ENCODE data around the gene COL20A1. TPM values are rescaled to one million over a fixed set of nuclear protein-coding genes. Genes with fewer than 3 reads are reported as not detected.

The COL20A1 gene
- total and polyA plus RNA-seq, 7 donors = 0.07 TPM; not detected in 6

DNA sequence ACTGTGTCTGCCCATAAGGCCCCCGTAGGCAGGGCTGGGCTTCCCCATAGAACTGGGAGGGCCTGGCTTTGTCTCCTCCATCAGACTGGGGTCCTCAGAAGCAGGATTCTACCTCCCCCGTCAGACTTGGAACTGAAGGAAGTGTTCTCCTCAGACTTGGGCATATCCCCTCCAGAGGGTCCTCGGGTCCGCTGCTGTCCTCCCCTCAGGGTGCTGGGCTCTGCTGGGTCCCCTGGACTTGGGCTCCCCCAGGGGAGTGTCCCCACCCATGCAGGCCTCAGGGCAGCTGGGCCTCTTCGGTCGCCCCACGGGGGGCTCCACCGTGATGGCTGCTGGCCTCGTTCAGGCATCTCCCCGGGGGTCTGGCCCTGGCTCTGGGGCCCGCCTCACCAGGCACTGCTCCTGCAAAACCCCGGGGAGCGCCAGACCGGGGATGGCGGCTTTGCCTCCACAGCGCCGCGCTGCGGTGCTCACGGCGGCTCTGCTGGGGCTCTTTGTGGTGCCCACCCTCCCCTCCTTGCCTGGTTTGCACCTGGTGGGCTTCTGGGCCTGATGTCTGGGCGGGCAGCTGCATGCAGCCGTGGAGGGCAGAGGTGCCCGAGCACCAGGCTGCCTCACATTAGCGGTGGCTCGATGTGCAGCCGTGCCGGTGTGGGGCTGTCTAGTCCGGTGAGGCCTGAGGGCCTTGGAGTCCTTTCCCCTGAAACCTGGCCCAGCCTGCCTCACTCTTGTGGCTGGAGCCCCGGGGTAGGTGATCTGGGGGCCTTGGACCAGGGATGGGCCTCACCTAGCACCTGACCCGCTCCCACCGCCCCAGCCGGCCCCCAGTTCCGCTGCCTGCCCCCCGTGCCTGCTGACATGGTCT is 13.9 kb downstream of the COL20A1 start:
- Histone ChIP-seq H3K4me1 (no peaks in the 10 kb centered on the region), H3K9me3 (no peaks in the 10 kb centered on the region), H3K27me3 (peaks cover 11 to 55% (median 42%) of the 10 kb centered on the region in 3 donors), H3K27ac (no peak overlapping the region), H3K4me3 (no peak overlapping the region), H3K36me3 (no peaks in the 10 kb centered on the region)
- TF ChIP-seq, protein P1, sequence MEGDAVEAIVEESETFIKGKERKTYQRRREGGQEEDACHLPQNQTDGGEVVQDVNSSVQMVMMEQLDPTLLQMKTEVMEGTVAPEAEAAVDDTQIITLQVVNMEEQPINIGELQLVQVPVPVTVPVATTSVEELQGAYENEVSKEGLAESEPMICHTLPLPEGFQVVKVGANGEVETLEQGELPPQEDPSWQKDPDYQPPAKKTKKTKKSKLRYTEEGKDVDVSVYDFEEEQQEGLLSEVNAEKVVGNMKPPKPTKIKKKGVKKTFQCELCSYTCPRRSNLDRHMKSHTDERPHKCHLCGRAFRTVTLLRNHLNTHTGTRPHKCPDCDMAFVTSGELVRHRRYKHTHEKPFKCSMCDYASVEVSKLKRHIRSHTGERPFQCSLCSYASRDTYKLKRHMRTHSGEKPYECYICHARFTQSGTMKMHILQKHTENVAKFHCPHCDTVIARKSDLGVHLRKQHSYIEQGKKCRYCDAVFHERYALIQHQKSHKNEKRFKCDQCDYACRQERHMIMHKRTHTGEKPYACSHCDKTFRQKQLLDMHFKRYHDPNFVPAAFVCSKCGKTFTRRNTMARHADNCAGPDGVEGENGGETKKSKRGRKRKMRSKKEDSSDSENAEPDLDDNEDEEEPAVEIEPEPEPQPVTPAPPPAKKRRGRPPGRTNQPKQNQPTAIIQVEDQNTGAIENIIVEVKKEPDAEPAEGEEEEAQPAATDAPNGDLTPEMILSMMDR (IDR thresholded peaks at IDR 0.05) = no peak
- TF ChIP-seq EP300 (IDR thresholded peaks at IDR 0.05) (no peak), POLR2AphosphoS5 (IDR thresholded peaks at IDR 0.05) (no peak), POLR2A (IDR thresholded peaks at IDR 0.05) (no peak)
- no peak for DNase-seq
- intact Hi-C loops (cut with DNase I) = no loop called here
- WGBS, 2 donors = 85 to 86% methylated on average over 35 of the region's 35 CpGs

DNA sequence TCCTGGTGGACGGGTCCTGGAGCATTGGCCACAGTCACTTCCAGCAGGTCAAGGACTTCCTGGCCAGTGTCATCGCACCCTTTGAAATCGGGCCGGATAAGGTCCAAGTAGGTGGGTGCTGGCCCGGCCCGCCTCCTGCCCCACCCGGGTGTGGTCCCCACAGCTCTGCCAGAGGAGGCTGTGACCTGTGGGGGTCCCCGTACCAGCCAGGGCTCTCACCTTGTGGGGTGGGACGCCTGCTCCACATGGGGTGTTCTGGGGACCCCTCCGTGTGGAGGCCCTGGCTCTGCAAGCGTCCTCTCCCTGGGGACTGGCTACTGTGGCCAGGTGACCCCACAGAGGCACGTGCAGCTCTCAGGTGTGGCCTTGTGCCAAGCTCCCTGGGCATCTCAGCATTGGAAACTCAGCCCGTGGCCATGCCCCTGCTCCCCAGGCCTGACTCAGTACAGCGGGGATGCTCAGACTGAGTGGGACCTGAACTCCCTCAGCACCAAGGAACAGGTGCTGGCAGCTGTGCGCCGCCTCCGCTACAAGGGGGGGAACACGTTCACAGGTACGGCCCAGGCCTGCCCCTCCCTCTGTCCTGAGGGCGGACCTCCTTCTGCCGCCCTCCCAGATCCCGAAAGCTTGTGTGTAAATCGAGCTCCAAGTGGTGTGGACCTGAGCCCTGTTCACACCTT is 14.7 kb downstream of the COL20A1 start:
- WGBS, 2 donors = 43 to 74% methylated on average over 23 of the region's 23 CpGs
- no peak for DNase-seq
- H3K27me3 ChIP-seq = peaks cover 11 to 55% (median 42%) of the 10 kb centered on the region in 3 donors
- no peak overlapping the region for H3K4me3 ChIP-seq
- no peaks in the 10 kb centered on the region for H3K9me3 ChIP-seq
- no peak overlapping the region for H3K27ac ChIP-seq
- TF ChIP-seq POLR2AphosphoS5 (IDR thresholded peaks at IDR 0.05) = no peak
- TF ChIP-seq, protein P1 (IDR thresholded peaks at IDR 0.05) = no peak
- H3K4me1 ChIP-seq = no peaks in the 10 kb centered on the region
- no peaks in the 10 kb centered on the region for H3K36me3 ChIP-seq
- intact Hi-C loops (cut with DNase I) = no loop called here

DNA sequence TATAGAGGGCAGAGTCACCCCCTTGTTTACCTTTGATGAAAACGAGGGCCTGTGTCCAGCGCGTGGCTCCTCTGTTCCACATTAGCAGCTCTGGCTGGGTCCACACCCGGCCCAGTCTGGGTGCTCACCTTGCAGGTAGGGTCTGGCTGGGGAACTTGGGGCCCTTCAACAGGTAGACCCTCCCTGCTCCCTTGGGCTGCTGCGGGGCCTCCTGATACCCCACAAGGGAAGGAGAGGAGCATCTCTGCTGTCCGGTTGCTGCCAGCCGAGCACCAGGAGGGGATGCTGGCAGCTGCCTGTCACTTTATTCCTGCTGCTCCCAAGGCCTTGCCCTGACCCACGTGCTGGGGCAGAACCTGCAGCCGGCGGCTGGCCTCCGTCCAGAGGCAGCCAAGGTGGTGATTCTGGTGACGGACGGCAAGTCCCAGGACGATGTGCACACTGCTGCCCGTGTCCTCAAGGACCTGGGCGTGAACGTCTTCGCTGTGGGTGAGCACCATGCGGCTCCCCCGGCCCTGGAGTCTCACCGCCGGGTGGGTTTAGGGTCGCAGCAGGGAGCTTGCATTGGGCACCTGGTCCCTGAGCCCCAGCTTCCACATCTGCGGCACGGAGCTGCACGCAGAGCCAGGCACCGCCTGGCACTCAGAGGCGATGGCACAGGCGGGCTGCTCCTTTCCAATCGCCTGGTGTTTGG is 15.4 kb downstream of the COL20A1 start:
- 66 to 83% methylated on average over 30 of the region's 30 CpGs for WGBS, 2 donors
- intact Hi-C loops (cut with DNase I) = no loop called here
- Histone ChIP-seq H3K4me1 (no peaks in the 10 kb centered on the region), H3K9me3 (no peaks in the 10 kb centered on the region), H3K27ac (no peak overlapping the region), H3K27me3 (peaks cover 11 to 55% (median 42%) of the 10 kb centered on the region in 3 donors), H3K36me3 (no peaks in the 10 kb centered on the region), H3K4me3 (no peak overlapping the region)
- no peak for DNase-seq
- TF ChIP-seq EP300 (IDR thresholded peaks at IDR 0.05) = no peak

DNA sequence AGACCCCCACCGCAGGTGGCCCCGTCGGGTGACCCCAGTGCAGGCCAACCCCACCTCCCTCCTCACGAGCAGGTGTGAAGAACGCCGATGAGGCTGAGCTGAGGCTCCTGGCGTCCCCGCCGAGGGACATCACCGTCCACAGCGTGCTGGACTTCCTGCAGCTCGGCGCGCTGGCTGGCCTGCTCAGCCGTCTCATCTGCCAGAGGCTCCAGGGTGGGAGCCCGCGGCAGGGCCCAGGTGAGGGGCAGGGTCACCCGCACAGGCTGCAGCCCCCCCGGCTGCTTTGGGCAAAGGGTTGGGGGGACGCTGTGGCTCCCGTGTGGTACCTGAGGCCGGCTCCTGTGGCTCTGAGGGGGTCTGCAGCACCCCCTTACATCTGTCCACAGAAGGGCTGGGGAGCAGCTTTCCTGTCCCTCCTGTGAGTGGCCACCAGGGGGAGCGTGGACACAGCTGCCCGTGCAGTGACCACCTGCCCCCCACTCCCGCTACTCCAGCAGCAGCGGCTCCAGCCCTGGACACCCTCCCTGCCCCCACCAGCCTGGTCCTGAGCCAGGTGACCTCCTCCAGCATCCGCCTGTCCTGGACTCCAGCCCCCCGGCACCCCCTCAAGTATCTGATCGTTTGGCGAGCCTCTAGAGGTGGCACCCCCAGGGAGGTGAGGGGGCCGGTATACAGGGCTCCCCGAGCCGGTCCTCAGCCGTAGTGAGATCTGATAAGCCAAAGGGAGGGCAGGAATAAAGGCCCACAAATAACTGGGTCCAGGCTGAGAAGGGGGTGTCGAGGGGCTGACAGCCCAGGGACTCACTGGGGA is 16.5 kb downstream of the COL20A1 start:
- no peak overlapping the region for H3K4me3 ChIP-seq
- H3K9me3 ChIP-seq = no peaks in the 10 kb centered on the region
- 38 to 49% methylated on average over 35 of the region's 35 CpGs for WGBS, 2 donors
- peaks cover 11 to 55% (median 42%) of the 10 kb centered on the region in 3 donors for H3K27me3 ChIP-seq
- H3K4me1 ChIP-seq = no peaks in the 10 kb centered on the region
- TF ChIP-seq, protein P1 (IDR thresholded peaks at IDR 0.05) = peak; percentile 8 to 88 (median 64)
- no peak for TF ChIP-seq EP300 (IDR thresholded peaks at IDR 0.05)
- no peak for DNase-seq
- H3K27ac ChIP-seq = no peak overlapping the region
- no peaks in the 10 kb centered on the region for H3K36me3 ChIP-seq
- intact Hi-C loops (cut with DNase I) = loop anchor here (5.0 kb wide), 1 partner anchor 73 kb away; no protein-coding TSS in a partner anchor

All from sigmoid colon (tissue), 7 donors.